HepG2 (cell line): ENCODE results near the gene SUPT20HL1. TPM values are rescaled to one million over a fixed set of nuclear protein-coding genes. Genes with fewer than 3 reads are reported as not detected.

Experiments used
- ATAC-seq: fragments of 200-7000 bp; cut with Tn5 transposase; 3 replicates; pipeline ENCODE4 v1.9.1; 2020; ENCODE audit warnings: mild to moderate bottlenecking, moderate library complexity
- BruUV-seq: library from RNA; stranded (reverse); fragments of 400-500 nt; replicated peaks from 2 replicates; lab custom pipeline; 2021; lab: Mats Ljungman, UMichigan
- CTCF ChIA-PET: fragments of 300-600 bp; formaldehyde crosslinking; extraction: SDS; loops from one replicate; lab custom pipeline; 2021; ENCODE audit warnings: low total read pairs, inconsistent platforms, low intra/inter-chr PET ratio; lab: Yijun Ruan, JAX
- POLR2A ChIA-PET: fragments of 350-600 bp; sonication (Branson Sonifier 250); formaldehyde crosslinking; loops from one replicate; lab custom pipeline; 2020; ENCODE audit warnings: antibody characterized with exemption, inconsistent platforms; lab: Yijun Ruan, JAX
- DNase-seq: peaks from one replicate; pipeline ENCODE4 v3.0.0-alpha.2; 2015; ENCODE audit warnings: low spot score
- FAIRE-seq: peaks from 3 replicates; lab custom pipeline; 2011; peaks lifted over from hg19 to GRCh38; lab: Jason Lieb, UNC
- H2AFZ ChIP-seq: one replicate; pipeline ENCODE4 v1.6.1; 2011; ENCODE audit warnings: low read length, inconsistent platforms
- H3K27ac ChIP-seq: fragments of 300-600 bp; 3 replicates; pipeline ENCODE4 v1.8.0; 2011; ENCODE audit warnings: mixed run types, mild to moderate bottlenecking, mixed read lengths, low read length, inconsistent platforms; ENCODE audit not compliant: insufficient read depth; ENCODE audit errors: extremely low read length
- H3K27me3 ChIP-seq, 2 experiments: fragments of 200-600 bp in 1 of 2; 2 replicates in 1 of 2; 3 replicates in 1 of 2; pipeline versions ENCODE4 v1.6.0 to v1.8.0; 2011; ENCODE audit warnings: low read length in 2 of 2, mild to moderate bottlenecking in 2 of 2, moderate library complexity in 2 of 2, inconsistent platforms in 1 of 2; ENCODE audit not compliant: insufficient read depth in 2 of 2, control insufficient read depth in 1 of 2
- H3K36me3 ChIP-seq, 2 experiments: fragments of 200-600 bp in 1 of 2; replicated peaks in 1 of 2; 2 replicates in 1 of 2; 3 replicates in 1 of 2; pipeline versions ENCODE4 v1.5.1 to v1.8.0; 2011; ENCODE audit warnings: low read length in 2 of 2, inconsistent platforms in 1 of 2; ENCODE audit not compliant: insufficient read depth in 2 of 2, control insufficient read depth in 1 of 2
- H3K4me1 ChIP-seq: 2 replicates; pipeline ENCODE4 v1.5.1; 2012; ENCODE audit warnings: low read length, inconsistent platforms; ENCODE audit not compliant: insufficient read depth
- H3K4me2 ChIP-seq: 2 replicates; pipeline ENCODE4 v1.6.0; 2011; ENCODE audit warnings: low read depth, low read length, inconsistent platforms
- H3K4me3 ChIP-seq, 3 experiments: fragments of 200-600 bp in 1 of 3; sonication (generic), shearing (Covaris generic) in 1 of 3; replicated peaks in 1 of 3; 2 replicates each; pipeline ENCODE4 v1.5.1; 2011 to 2016; ENCODE audit warnings: low read length in 3 of 3, inconsistent platforms in 2 of 3, low read depth in 2 of 3, mild to moderate bottlenecking in 2 of 3, control low read depth in 1 of 3, mixed read lengths in 1 of 3; ENCODE audit not compliant: insufficient read depth in 1 of 3
- H3K79me2 ChIP-seq: one replicate; pipeline ENCODE4 v1.6.1; 2011; ENCODE audit warnings: low read length, inconsistent platforms; ENCODE audit not compliant: insufficient read depth
- H3K9ac ChIP-seq: 2 replicates; pipeline ENCODE4 v1.6.0; 2011; ENCODE audit warnings: mild to moderate bottlenecking, low read depth, low read length, inconsistent platforms; ENCODE audit not compliant: insufficient read depth
- H3K9me3 ChIP-seq: 2 replicates; pipeline ENCODE4 v1.5.1; 2012; ENCODE audit warnings: mild to moderate bottlenecking, low read length
- H4K20me1 ChIP-seq: 2 replicates; pipeline ENCODE4 v1.6.0; 2011; ENCODE audit warnings: inconsistent platforms, mild to moderate bottlenecking, low read length, moderate library complexity; ENCODE audit not compliant: insufficient read depth
- ELF3 ChIP-seq: IDR thresholded peaks from 2 replicates; pipeline ENCODE4 v1.6.1; 2016; ENCODE audit warnings: missing genetic modification reagents, missing compliant biosample characterization
- MED13 ChIP-seq: sonication (generic); formaldehyde crosslinking; IDR thresholded peaks from 2 replicates; pipeline ENCODE4 v1.5.0; 2020; ENCODE audit warnings: missing genetic modification reagents
- RAD21 ChIP-seq: fragments of 450-650 bp; formaldehyde crosslinking; IDR thresholded peaks from 2 replicates; pipeline ENCODE4 v1.5.0; 2020; ENCODE audit warnings: mild to moderate bottlenecking
- TCF7 ChIP-seq: sonication (generic); IDR thresholded peaks from 2 replicates; pipeline ENCODE4 v1.6.1; 2016; ENCODE audit warnings: antibody characterized with exemption, low read depth
- ZBTB8A ChIP-seq: sonication (generic); formaldehyde crosslinking; IDR thresholded peaks from 2 replicates; pipeline ENCODE4 v1.4.0; 2020; ENCODE audit warnings: mild to moderate bottlenecking, low read depth, missing genetic modification reagents, borderline replicate concordance
- ZC3H13 ChIP-seq: sonication (generic); formaldehyde crosslinking; IDR thresholded peaks from 2 replicates; pipeline ENCODE4 v1.8.1; 2023; ENCODE audit warnings: mild to moderate bottlenecking, missing genetic modification reagents, moderate library complexity
- ZNF788 ChIP-seq: sonication (generic); formaldehyde crosslinking; IDR thresholded peaks from 2 replicates; pipeline ENCODE4 v1.5.0; 2020; ENCODE audit warnings: mild to moderate bottlenecking, missing genetic modification reagents, borderline replicate concordance
- ZSCAN30 ChIP-seq: sonication (generic); formaldehyde crosslinking; IDR thresholded peaks from 2 replicates; pipeline ENCODE4 v1.5.0; 2020; ENCODE audit warnings: mild to moderate bottlenecking, missing genetic modification reagents
- WGBS: methylation state at CpG from one replicate; pipeline ENCODE4 v1.1.6; 2017; ENCODE audit warnings: low lambda C conversion rate; 5-methylcytosine and 5-hydroxymethylcytosine counted together
- in situ Hi-C: cut with HindIII; loops from 2 replicates; pipeline ENCODE4 v1.10.0; 2017; ENCODE audit warnings: low pct_unique_long_range_greater_than_20kb; ENCODE audit not compliant: extremely low pct_ligation_motif_present
- intact Hi-C: fragments of 100-400 bp; cut with micrococcal nuclease; formaldehyde crosslinking; loops from one replicate; pipeline ENCODE4 v1.10.0; 2022; ENCODE audit not compliant: unreplicated experiment
- polyA plus RNA-seq, 8 experiments: library from polyadenylated mRNA; depleted of rRNA in 3 of 8; stranded (reverse) in 7 of 8; unstranded in 1 of 8; fragments of >200 nt; fragmentation: Illumina TruSeq in 4 of 8; extraction: Trizol in 4 of 8; gene quantifications; 2 replicates each; pipeline versions ENCODE4 v1.2.1 to v1.2.3, GENCODE V29; 2011 to 2016; ENCODE audit warnings: low read depth in 4 of 8, missing spikeins in 1 of 8, mixed read lengths in 1 of 8; ENCODE audit not compliant: insufficient read depth in 1 of 8
- total RNA-seq, 5 experiments: library from RNA; depleted of rRNA; stranded (reverse); fragments of >200 nt; fragmentation: Illumina TruSeq; extraction: Trizol; gene quantifications; 2 replicates each; pipeline ENCODE4 v1.2.3, GENCODE V29; 2016; ENCODE audit warnings: low read depth in 1 of 5
- TF ChIP-seq, protein P1 (sequence below): sonication (generic); formaldehyde crosslinking; IDR thresholded peaks from 2 replicates; pipeline ENCODE4 v1.4.0; 2020; ENCODE audit warnings: missing genetic modification reagents, borderline replicate concordance
- TF ChIP-seq, protein P2 (sequence below): sonication (generic); formaldehyde crosslinking; IDR thresholded peaks from 2 replicates; pipeline ENCODE4 v1.4.0; 2020; ENCODE audit warnings: mild to moderate bottlenecking, missing genetic modification reagents

The SUPT20HL1 gene
- total and polyA plus RNA-seq, 2 of the 13 experiments (the other 11 are each of a cell fraction or from before 2014, with no cell fraction given): not detected

DNA sequence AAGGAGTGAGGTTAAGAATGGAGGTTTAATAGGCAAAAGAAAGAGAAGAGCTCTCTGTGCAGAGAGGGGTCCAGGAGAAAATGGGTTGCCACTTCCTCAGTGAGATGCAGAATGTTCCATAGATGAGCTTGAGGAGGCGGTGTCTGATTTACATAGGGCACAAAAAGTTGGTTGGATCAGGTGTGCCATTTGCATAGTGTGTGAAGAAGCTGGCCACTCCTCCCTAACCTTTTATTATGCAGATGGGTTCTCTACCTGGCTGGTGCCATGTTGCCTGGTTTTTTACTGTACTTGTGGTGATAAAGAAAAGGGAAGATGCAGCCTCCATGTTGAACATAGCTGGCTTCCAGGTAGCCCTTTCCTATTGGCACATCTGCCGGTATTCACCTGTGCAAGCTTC, 27.3 kb downstream of the SUPT20HL1 start:
- no TSS peak for BruUV-seq
- ATAC-seq (no peak), DNase-seq (no peak), FAIRE-seq (no peak)
- ChIA-PET POLR2A (no interaction called here), CTCF (no interaction called here)
- Histone ChIP-seq H3K36me3 (no peaks in the 10 kb centered on the region), H3K4me2 (no peak overlapping the region), H3K79me2 (no peaks in the 10 kb centered on the region), H3K27me3 (no peaks in the 10 kb centered on the region), H3K4me3 (no peak overlapping the region), H3K27ac (no peak overlapping the region), H4K20me1 (no peaks in the 10 kb centered on the region), H3K9me3 (no peaks in the 10 kb centered on the region), H3K4me1 (peaks cover 8% of the 10 kb centered on the region), H3K9ac (no peak overlapping the region), H2AFZ (no peak overlapping the region)
- in situ Hi-C loops: no loop called here
- WGBS: 90% methylated on average over 2 of the region's 2 CpGs
- intact Hi-C loops: no loop called here
- TF ChIP-seq ZNF788 (CRISPR knock-in tag) (no peak), TCF7 (no peak), ZC3H13 (CRISPR knock-in tag) (no peak), RAD21 (CRISPR knock-in tag) (no peak), ELF3 (no peak), MED13 (CRISPR knock-in tag) (no peak), ZBTB8A (no peak), ZSCAN30 (no peak)
- TF ChIP-seq, protein P1, sequence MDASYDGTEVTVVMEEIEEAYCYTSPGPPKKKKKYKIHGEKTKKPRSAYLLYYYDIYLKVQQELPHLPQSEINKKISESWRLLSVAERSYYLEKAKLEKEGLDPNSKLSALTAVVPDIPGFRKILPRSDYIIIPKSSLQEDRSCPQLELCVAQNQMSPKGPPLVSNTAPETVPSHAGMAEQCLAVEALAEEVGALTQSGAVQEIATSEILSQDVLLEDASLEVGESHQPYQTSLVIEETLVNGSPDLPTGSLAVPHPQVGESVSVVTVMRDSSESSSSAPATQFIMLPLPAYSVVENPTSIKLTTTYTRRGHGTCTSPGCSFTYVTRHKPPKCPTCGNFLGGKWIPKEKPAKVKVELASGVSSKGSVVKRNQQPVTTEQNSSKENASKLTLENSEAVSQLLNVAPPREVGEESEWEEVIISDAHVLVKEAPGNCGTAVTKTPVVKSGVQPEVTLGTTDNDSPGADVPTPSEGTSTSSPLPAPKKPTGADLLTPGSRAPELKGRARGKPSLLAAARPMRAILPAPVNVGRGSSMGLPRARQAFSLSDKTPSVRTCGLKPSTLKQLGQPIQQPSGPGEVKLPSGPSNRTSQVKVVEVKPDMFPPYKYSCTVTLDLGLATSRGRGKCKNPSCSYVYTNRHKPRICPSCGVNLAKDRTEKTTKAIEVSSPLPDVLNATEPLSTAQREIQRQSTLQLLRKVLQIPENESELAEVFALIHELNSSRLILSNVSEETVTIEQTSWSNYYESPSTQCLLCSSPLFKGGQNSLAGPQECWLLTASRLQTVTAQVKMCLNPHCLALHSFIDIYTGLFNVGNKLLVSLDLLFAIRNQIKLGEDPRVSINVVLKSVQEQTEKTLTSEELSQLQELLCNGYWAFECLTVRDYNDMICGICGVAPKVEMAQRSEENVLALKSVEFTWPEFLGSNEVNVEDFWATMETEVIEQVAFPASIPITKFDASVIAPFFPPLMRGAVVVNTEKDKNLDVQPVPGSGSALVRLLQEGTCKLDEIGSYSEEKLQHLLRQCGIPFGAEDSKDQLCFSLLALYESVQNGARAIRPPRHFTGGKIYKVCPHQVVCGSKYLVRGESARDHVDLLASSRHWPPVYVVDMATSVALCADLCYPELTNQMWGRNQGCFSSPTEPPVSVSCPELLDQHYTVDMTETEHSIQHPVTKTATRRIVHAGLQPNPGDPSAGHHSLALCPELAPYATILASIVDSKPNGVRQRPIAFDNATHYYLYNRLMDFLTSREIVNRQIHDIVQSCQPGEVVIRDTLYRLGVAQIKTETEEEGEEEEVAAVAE (CRISPR knock-in tag): no peak
- TF ChIP-seq, protein P2, sequence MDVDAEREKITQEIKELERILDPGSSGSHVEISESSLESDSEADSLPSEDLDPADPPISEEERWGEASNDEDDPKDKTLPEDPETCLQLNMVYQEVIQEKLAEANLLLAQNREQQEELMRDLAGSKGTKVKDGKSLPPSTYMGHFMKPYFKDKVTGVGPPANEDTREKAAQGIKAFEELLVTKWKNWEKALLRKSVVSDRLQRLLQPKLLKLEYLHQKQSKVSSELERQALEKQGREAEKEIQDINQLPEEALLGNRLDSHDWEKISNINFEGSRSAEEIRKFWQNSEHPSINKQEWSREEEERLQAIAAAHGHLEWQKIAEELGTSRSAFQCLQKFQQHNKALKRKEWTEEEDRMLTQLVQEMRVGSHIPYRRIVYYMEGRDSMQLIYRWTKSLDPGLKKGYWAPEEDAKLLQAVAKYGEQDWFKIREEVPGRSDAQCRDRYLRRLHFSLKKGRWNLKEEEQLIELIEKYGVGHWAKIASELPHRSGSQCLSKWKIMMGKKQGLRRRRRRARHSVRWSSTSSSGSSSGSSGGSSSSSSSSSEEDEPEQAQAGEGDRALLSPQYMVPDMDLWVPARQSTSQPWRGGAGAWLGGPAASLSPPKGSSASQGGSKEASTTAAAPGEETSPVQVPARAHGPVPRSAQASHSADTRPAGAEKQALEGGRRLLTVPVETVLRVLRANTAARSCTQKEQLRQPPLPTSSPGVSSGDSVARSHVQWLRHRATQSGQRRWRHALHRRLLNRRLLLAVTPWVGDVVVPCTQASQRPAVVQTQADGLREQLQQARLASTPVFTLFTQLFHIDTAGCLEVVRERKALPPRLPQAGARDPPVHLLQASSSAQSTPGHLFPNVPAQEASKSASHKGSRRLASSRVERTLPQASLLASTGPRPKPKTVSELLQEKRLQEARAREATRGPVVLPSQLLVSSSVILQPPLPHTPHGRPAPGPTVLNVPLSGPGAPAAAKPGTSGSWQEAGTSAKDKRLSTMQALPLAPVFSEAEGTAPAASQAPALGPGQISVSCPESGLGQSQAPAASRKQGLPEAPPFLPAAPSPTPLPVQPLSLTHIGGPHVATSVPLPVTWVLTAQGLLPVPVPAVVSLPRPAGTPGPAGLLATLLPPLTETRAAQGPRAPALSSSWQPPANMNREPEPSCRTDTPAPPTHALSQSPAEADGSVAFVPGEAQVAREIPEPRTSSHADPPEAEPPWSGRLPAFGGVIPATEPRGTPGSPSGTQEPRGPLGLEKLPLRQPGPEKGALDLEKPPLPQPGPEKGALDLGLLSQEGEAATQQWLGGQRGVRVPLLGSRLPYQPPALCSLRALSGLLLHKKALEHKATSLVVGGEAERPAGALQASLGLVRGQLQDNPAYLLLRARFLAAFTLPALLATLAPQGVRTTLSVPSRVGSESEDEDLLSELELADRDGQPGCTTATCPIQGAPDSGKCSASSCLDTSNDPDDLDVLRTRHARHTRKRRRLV (CRISPR knock-in tag): no peak
